Erythroblast (primary cell): ENCODE results near the gene SNORC.

Source experiments
- DNase-seq, 2 experiments: peaks; one replicate each; lab custom pipeline; 2025; lab: John Stamatoyannopoulos, UW
- GATA1 ChIP-seq: IDR thresholded peaks from 2 replicates; pipeline ENCODE4 v1.6.1; 2011; ENCODE audit warnings: low read depth, mild to moderate bottlenecking, control low read depth, low read length, moderate library complexity
- POLR2A ChIP-seq: IDR thresholded peaks from 2 replicates; pipeline ENCODE4 v1.6.1; 2011; ENCODE audit warnings: mild to moderate bottlenecking, low read length

The SNORC gene

GRCh38 chr2:232870018-232870765, at the start of gene SNORC:
SNORC (plus strand) TSS chr2:232870264; CDS start chr2:232870342, 78 bp downstream.
- no peak for DNase-seq
- no peak for TF ChIP-seq POLR2A

GRCh38 chr2:232829988-232830387, 40.1 kb upstream of the SNORC start:
- TF ChIP-seq GATA1 (no peak), POLR2A (no peak)
- DNase-seq = no peak

- TF ChIP-seq POLR2A = no peak
- no peak for DNase-seq
These were observed 38.6 kb upstream of the SNORC start for GRCh38 chr2:232831496-232831895.

DNA sequence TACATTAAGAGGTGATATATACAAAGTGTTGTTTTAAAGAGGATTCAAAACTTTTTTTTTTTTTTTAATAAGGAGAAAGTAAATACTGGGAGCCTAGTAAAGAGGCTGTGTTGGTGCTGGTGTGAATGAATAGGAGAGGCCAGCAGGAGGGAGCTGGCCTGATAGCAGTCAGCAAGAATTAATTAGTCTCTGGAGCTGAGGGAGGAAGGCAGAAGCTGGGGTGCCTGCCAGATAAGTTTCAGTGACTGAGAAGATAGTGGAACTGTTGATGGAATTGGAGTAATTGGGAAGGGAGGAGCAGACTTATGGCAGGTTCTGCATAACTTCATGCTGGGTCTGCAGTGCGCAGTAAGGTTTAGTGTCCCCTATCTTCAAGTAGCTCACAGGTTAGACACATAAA, 36.2 kb upstream of the SNORC start:
- no peak for DNase-seq
- no peak for TF ChIP-seq POLR2A
- TF ChIP-seq GATA1 = no peak

DNA sequence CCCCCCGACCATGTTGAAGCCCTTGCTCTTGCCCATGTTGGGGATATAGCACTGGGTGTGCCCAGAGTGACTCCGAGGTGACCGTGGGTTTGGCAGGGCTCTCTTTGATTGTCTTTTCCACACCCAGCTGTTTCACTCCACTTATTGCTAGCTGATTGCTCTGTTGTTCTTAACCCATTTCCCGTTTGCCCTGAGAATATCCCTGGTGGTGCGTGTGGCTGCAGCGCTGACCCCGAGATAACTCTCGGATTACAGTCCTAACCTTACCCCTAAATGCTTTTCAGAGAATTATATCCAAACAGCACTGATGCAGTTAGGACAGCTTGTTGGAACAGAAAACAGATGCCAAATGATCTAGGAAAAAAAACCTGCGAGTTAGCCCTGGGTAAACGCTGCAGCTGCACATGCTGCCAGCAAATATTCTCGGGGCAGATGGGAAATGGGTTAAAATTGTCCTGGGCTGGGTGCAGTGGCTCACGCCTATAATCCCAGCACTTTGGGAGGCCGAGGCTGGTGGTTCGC, 34.3 kb upstream of the SNORC start:
- DNase-seq = no peak
- no peak for TF ChIP-seq POLR2A
- no peak for TF ChIP-seq GATA1

GRCh38 chr2:232836934-232837333, 33.1 kb upstream of the SNORC start:
- DNase-seq = no peak
- no peak for TF ChIP-seq POLR2A
- TF ChIP-seq GATA1 = no peak

DNA sequence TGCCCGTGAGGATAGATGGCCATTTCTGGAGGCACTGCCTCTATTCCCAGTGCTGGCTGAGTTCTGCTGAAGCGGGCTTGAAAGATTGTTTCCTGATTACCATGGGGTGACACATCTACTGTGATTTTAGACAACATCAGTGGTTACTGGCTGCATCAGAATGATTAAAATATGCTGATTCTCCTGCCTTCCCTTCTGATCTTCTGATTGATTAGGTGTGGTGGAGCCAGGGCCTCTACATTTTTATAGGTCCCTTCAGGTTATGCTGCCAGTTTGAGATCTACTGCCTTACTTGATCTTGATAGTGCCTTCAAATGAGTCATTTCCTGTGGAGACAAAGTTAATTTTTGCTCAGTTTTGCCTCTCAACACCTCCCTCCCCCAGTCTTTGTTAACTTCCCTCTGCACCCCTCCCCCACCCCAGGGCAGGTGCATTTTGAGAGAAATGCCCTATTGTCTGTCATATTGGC, 31.6 kb upstream of the SNORC start:
- TF ChIP-seq POLR2A = no peak
- TF ChIP-seq GATA1 = no peak
- DNase-seq = peak; percentile 34 to 48

GRCh38 chr2:232839411-232840079, 30.5 kb upstream of the SNORC start:
- TF ChIP-seq POLR2A = no peak
- no peak for TF ChIP-seq GATA1
- DNase-seq = peak in 1 of 2 experiments; percentile 13

DNA sequence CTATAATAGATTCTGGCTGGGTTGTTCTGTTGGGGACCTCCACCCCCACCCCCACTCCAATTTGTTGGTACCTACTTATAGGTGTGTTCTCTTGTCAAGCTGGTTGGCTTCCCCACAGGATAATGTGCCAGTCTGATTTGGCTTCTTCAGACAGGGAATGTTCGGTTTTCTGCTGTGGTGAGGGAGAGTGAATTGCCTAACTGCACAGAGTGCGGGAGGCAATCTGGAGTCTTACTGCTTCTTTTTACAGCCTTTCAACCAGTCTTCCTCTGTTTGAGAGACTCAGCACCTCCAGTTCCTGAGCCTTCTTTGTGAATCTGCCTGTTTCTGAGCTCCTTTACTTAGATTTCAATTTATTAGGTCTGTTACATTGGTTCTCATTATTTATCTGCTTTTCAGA, 27.4 kb upstream of the SNORC start:
- DNase-seq = no peak
- TF ChIP-seq POLR2A (no peak), GATA1 (no peak)

GRCh38 chr2:232843834-232844233, 26.2 kb upstream of the SNORC start:
- DNase-seq = peak in 1 of 2 experiments; percentile 9
- TF ChIP-seq POLR2A = no peak
- no peak for TF ChIP-seq GATA1

GRCh38 chr2:232846055-232846454, 24.0 kb upstream of the SNORC start:
- no peak for DNase-seq
- no peak for TF ChIP-seq GATA1
- TF ChIP-seq POLR2A = no peak

DNA sequence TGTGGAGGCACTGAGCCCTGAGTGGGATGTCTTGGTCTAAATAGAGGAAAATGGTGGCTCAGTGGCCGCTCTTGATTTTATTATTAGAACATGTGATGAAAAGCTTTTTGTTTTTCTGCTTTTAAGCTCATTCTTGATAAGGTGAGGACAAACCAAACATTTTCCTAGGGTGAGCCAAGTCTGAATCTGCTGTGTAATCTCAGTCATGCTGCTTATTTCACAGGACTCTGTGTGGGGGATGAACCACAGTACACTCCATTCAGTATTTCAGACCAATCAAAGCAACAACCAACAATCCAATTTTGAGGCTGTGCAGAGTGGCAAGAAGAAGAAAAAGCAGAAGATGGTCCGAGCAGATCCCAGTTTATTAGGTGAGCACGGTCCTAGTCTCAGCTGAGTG, 20.0 kb upstream of the SNORC start:
- peak in 1 of 2 experiments; percentile 18 for DNase-seq
- no peak for TF ChIP-seq GATA1
- no peak for TF ChIP-seq POLR2A

- DNase-seq = peak in 1 of 2 experiments; percentile 24
These were observed 18.0 kb upstream of the SNORC start for GRCh38 chr2:232852081-232852480.

DNA sequence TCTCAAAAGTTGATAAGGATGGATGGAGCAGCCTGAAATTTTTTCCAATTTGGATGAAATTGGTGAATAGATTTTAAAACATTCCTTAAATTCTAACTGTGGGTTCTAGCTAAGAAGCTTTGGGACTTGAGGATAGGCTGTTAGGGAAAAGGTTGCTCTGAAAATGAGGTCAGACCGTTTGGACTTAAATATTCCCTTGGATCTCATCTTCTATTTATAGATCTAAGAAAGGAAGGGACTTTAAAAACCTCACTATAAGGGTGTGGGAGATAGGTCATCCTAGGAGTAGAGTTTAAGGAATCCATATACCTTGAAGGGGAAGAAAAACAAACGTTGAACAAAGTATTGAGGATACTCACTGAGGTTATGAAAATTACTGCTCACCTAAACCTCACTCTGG, 17.4 kb upstream of the SNORC start:
- no peak for DNase-seq
- TF ChIP-seq GATA1 (no peak), POLR2A (no peak)
